Endothelial cell of umbilical vein (primary cell): ENCODE results near the gene MBIP. TPM values are rescaled to one million over a fixed set of nuclear protein-coding genes. Genes with fewer than 3 reads are reported as not detected.

Source experiments
- BruUV-seq: library from RNA; stranded (reverse); fragments of 400-500 nt; replicated peaks from 2 replicates; lab custom pipeline; 2021; lab: Mats Ljungman, UMichigan
- CTCF ChIA-PET: fragments of 300-600, 350-600 bp; sonication (Branson Sonifier 250); formaldehyde crosslinking; loops from one replicate; lab custom pipeline; 2021; ENCODE audit warnings: antibody characterized with exemption, inconsistent platforms; lab: Charles Lee
- POLR2A ChIA-PET: fragments of 300-600, 350-600 bp; sonication (Branson Sonifier 250); formaldehyde crosslinking; loops from one replicate; lab custom pipeline; 2021; ENCODE audit warnings: antibody characterized with exemption, inconsistent platforms; lab: Charles Lee
- DNase-seq: peaks from one replicate; pipeline ENCODE4 v3.0.0-alpha.2; 2011; ENCODE audit warnings: low read depth, low spot score
- FAIRE-seq: peaks from 2 replicates; lab custom pipeline; 2011; peaks lifted over from hg19 to GRCh38; lab: Jason Lieb, UNC
- H2AFZ ChIP-seq: 2 replicates; pipeline ENCODE4 v1.6.0; 2012; ENCODE audit warnings: low read depth, low read length, control low read depth, inconsistent platforms
- H3K27ac ChIP-seq: 2 replicates; pipeline ENCODE4 v1.5.1; 2011; ENCODE audit warnings: low read depth, mild to moderate bottlenecking, control low read depth, low read length, moderate library complexity; ENCODE audit not compliant: insufficient read depth
- H3K27me3 ChIP-seq, 2 experiments: 2 replicates each; pipeline versions ENCODE4 v1.6.0 to v1.6.1; 2011; ENCODE audit warnings: low read length in 2 of 2, mixed read lengths in 1 of 2; ENCODE audit not compliant: control insufficient read depth in 2 of 2, insufficient read depth in 2 of 2
- H3K36me3 ChIP-seq, 2 experiments: 2 replicates in 1 of 2; 3 replicates in 1 of 2; pipeline ENCODE4 v1.5.1; 2011; ENCODE audit warnings: low read length in 2 of 2, mild to moderate bottlenecking in 1 of 2, moderate library complexity in 1 of 2; ENCODE audit not compliant: control insufficient read depth in 2 of 2, insufficient read depth in 2 of 2; ENCODE audit errors: extremely low read depth in 1 of 2
- H3K4me1 ChIP-seq: 3 replicates; pipeline ENCODE4 v1.5.1; 2011; ENCODE audit warnings: mild to moderate bottlenecking, low read length; ENCODE audit not compliant: control insufficient read depth, insufficient read depth; ENCODE audit errors: extremely low read depth
- H3K4me2 ChIP-seq: 2 replicates; pipeline ENCODE4 v1.6.1; 2011; ENCODE audit warnings: low read length, control low read depth, mixed read lengths; ENCODE audit not compliant: insufficient read depth
- H3K4me3 ChIP-seq, 3 experiments: fragments of 200-600 bp in 1 of 3; sonication (generic), shearing (Covaris generic) in 1 of 3; replicated peaks in 1 of 3; 2 replicates each; pipeline ENCODE4 v1.5.1; 2011 to 2016; ENCODE audit warnings: control low read depth in 3 of 3, low read length in 3 of 3, mild to moderate bottlenecking in 2 of 3, inconsistent platforms in 1 of 3, low read depth in 1 of 3, moderate library complexity in 1 of 3; ENCODE audit not compliant: insufficient read depth in 1 of 3
- H3K79me2 ChIP-seq: 2 replicates; pipeline ENCODE4 v1.6.0; 2012; ENCODE audit warnings: low read length, inconsistent platforms; ENCODE audit not compliant: control insufficient read depth, insufficient read depth
- H3K9ac ChIP-seq: replicated peaks from 2 replicates; pipeline ENCODE3; 2011; ENCODE audit warnings: low read length, control low read depth; ENCODE audit not compliant: insufficient read depth; ENCODE audit errors: extremely low read depth
- H3K9me1 ChIP-seq: replicated peaks from 3 replicates; pipeline ENCODE4 v1.6.0; 2011; ENCODE audit warnings: mild to moderate bottlenecking, low read length; ENCODE audit not compliant: control insufficient read depth, insufficient read depth; ENCODE audit errors: extremely low read depth
- H3K9me3 ChIP-seq: replicated peaks from 2 replicates; pipeline ENCODE4 v1.5.1; 2012; ENCODE audit warnings: low read length, inconsistent platforms; ENCODE audit not compliant: control insufficient read depth, insufficient read depth
- H4K20me1 ChIP-seq: replicated peaks from 2 replicates; pipeline ENCODE3; 2011; ENCODE audit warnings: mild to moderate bottlenecking, low read length; ENCODE audit not compliant: control insufficient read depth, insufficient read depth; ENCODE audit errors: extremely low read depth
- EZH2 ChIP-seq: IDR thresholded peaks from 2 replicates; pipeline ENCODE4 v1.6.1; 2012; ENCODE audit warnings: borderline replicate concordance, low read depth, mild to moderate bottlenecking, moderate library complexity, low read length, inconsistent platforms; ENCODE audit not compliant: severe bottlenecking
- FOS ChIP-seq: IDR thresholded peaks from 2 replicates; pipeline ENCODE4 v1.6.1; 2011; ENCODE audit warnings: mild to moderate bottlenecking, low read length, moderate library complexity, borderline replicate concordance; ENCODE audit not compliant: insufficient read depth
- GATA2 ChIP-seq: IDR thresholded peaks from 2 replicates; pipeline ENCODE4 v1.7.0; 2011; ENCODE audit warnings: low read depth, mild to moderate bottlenecking, moderate library complexity, mixed read lengths, low read length; ENCODE audit not compliant: insufficient read length, insufficient read depth
- JUN ChIP-seq: IDR thresholded peaks from 2 replicates; pipeline ENCODE4 v1.6.1; 2011; ENCODE audit warnings: borderline replicate concordance, low read depth; ENCODE audit not compliant: insufficient read length, insufficient read depth
- MYC ChIP-seq: IDR thresholded peaks from one replicate; pipeline ENCODE4 v1.6.1; 2011; ENCODE audit warnings: mild to moderate bottlenecking, low read depth, low read length
- POLR2A ChIP-seq: IDR thresholded peaks from 2 replicates; pipeline ENCODE4 v1.6.1; 2012; ENCODE audit warnings: low read depth, mild to moderate bottlenecking, control low read depth, low read length
- POLR2AphosphoS5 ChIP-seq: IDR thresholded peaks from 2 replicates; pipeline ENCODE4 v1.6.1; 2012; ENCODE audit warnings: low read depth, mild to moderate bottlenecking, control low read depth, low read length, moderate library complexity; ENCODE audit not compliant: insufficient read depth
- dilution Hi-C: fragments of 300-500 bp; cut with MboI; formaldehyde crosslinking; loops from one replicate; pipeline ENCODE4 v1.15.0; 2019; ENCODE audit warnings: low sequenced_read_pairs; ENCODE audit not compliant: extremely low pct_ligation_motif_present
- intact Hi-C: fragments of 100-400 bp; cut with micrococcal nuclease; formaldehyde crosslinking; loops from one replicate; pipeline ENCODE4 v1.10.0; 2022
- polyA plus RNA-seq, 4 experiments: library from polyadenylated mRNA; depleted of rRNA in 3 of 4; stranded (reverse) in 3 of 4; unstranded in 1 of 4; fragments of >200 nt; gene quantifications; 2 replicates each; pipeline versions ENCODE4 v1.2.1 to v1.2.3, GENCODE V29; 2011 to 2012; ENCODE audit warnings: missing spikeins in 1 of 4
- total RNA-seq: library from RNA; stranded (reverse); gene quantifications from 2 replicates; pipeline ENCODE4 v1.2.3, GENCODE V29; 2021
- TF ChIP-seq, protein P1 (sequence below): IDR thresholded peaks from 2 replicates; pipeline ENCODE4 v1.6.1; 2011; ENCODE audit not compliant: insufficient read depth, insufficient read length
- TF ChIP-seq, protein P2 (sequence below), 2 donors: IDR thresholded peaks; 1 replicate in 1 of 2; 2 replicates in 1 of 2; pipeline ENCODE4 v1.5.1; 2011; ENCODE audit warnings: low read length in 2 of 2, mild to moderate bottlenecking in 2 of 2, moderate library complexity in 2 of 2, control low read depth in 1 of 2, inconsistent platforms in 1 of 2, low read depth in 1 of 2; ENCODE audit not compliant: insufficient read depth in 1 of 2; ENCODE audit errors: extremely low read depth in 1 of 2

MBIP gene
- total and polyA plus RNA-seq, 2 donors (not counting 3 experiments of a cell fraction or from before 2014, with no cell fraction given), result 8.8 to 14.5 TPM

DNA sequence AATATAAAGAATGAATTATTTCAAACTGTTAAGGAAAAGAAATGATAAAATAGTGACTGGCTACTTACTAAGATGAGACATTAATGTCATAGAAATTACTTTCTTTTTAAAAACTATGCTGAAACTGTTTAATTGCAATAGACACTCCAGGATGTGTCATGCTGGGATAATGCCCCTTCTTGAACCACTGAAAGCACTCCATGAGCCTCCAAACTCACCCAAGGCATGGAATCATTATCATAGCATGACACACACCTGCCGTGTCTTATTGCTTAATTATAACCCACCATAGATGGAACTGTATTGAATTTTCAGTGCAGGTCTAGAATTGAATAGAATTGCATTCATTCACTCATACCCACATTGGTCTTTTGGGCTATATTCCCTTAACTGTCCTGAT is 4.3 kb downstream of the MBIP start:
- H3K9me1 ChIP-seq, result peaks cover 2% of the 10 kb centered on the region
- H3K4me1 ChIP-seq, result peaks cover 27% of the 10 kb centered on the region
- peaks cover under 1 to 3% of the 10 kb centered on the region in 2 experiments for H3K36me3 ChIP-seq
- TF ChIP-seq, protein P1, sequence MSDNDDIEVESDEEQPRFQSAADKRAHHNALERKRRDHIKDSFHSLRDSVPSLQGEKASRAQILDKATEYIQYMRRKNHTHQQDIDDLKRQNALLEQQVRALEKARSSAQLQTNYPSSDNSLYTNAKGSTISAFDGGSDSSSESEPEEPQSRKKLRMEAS, result no peak
- TF ChIP-seq EZH2, result no peak
- TF ChIP-seq, protein P2, sequence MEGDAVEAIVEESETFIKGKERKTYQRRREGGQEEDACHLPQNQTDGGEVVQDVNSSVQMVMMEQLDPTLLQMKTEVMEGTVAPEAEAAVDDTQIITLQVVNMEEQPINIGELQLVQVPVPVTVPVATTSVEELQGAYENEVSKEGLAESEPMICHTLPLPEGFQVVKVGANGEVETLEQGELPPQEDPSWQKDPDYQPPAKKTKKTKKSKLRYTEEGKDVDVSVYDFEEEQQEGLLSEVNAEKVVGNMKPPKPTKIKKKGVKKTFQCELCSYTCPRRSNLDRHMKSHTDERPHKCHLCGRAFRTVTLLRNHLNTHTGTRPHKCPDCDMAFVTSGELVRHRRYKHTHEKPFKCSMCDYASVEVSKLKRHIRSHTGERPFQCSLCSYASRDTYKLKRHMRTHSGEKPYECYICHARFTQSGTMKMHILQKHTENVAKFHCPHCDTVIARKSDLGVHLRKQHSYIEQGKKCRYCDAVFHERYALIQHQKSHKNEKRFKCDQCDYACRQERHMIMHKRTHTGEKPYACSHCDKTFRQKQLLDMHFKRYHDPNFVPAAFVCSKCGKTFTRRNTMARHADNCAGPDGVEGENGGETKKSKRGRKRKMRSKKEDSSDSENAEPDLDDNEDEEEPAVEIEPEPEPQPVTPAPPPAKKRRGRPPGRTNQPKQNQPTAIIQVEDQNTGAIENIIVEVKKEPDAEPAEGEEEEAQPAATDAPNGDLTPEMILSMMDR (IDR thresholded peaks at IDR 0.05; ENCODE audit: extremely low read depth in 1 of 2, insufficient read depth in 1 of 2, low read depth in 1 of 2, low read length in 2 of 2), result no peak
- no peak for TF ChIP-seq POLR2AphosphoS5
- TF ChIP-seq GATA2, result no peak
- TF ChIP-seq POLR2A, result no peak
- TF ChIP-seq FOS, result no peak
- TF ChIP-seq MYC, result no peak
- TF ChIP-seq JUN, result no peak
- ChIA-PET POLR2A (no interaction called here), CTCF (no interaction called here)
- H3K27ac ChIP-seq, result no peak overlapping the region
- FAIRE-seq (no peak), DNase-seq (no peak)
- H2AFZ ChIP-seq, result no peak overlapping the region
- peaks cover 47% of the 10 kb centered on the region for H3K79me2 ChIP-seq
- intact Hi-C loops (no loop called here), dilution Hi-C loops (no loop called here)
- no peaks in the 10 kb centered on the region for H3K9me3 ChIP-seq
- no peaks in the 10 kb centered on the region for H3K27me3 ChIP-seq
- H3K9ac ChIP-seq, result no peak overlapping the region
- H3K4me3 ChIP-seq, result no peak overlapping the region
- peaks cover 4% of the 10 kb centered on the region for H4K20me1 ChIP-seq
- no TSS peak for BruUV-seq
- H3K4me2 ChIP-seq, result no peak overlapping the region
